GM12878 (cell line): ENCODE data around the gene TESK2.

Experiments used
- CTCF ChIP-seq, 3 experiments: IDR thresholded peaks in 2 of 3; conservative IDR thresholded peaks in 1 of 3; 2 replicates each; pipeline ENCODE4 v1.5.1; 2011; ENCODE audit warnings: low read depth in 3 of 3, low read length in 3 of 3, mild to moderate bottlenecking in 3 of 3, control low read depth in 2 of 3, moderate library complexity in 2 of 3, inconsistent platforms in 1 of 3, mixed read lengths in 1 of 3; ENCODE audit not compliant: control insufficient read depth in 2 of 3, insufficient read depth in 1 of 3; ENCODE audit errors: extremely low read depth in 1 of 3
- EGR1 ChIP-seq, 2 experiments: IDR thresholded peaks; 1 replicate in 1 of 2; 2 replicates in 1 of 2; pipeline ENCODE4 v1.6.1; 2011 to 2012; ENCODE audit warnings: low read depth in 2 of 2, low read length in 2 of 2, borderline replicate concordance in 1 of 2, mild to moderate bottlenecking in 1 of 2, moderate library complexity in 1 of 2
- KDM1A ChIP-seq: fragments of 200-600 bp; sonication (generic); IDR thresholded peaks from 2 replicates; pipeline ENCODE4 v1.6.1; 2016; ENCODE audit warnings: borderline replicate concordance

- TF ChIP-seq EGR1 (IDR thresholded peaks at IDR 0.05; ENCODE audit: borderline replicate concordance in 1 of 2, low read depth in 2 of 2, low read length in 2 of 2) (no peak), CTCF (IDR thresholded peaks at IDR 0.05 in 2 of 3, conservative IDR thresholded peaks at IDR 0.05 in 1 of 3; ENCODE audit: control insufficient read depth in 2 of 3, extremely low read depth in 1 of 3, insufficient read depth in 1 of 3, low read depth in 3 of 3, low read length in 3 of 3) (no peak), KDM1A (no peak)
Observed at GRCh38 chr1:45403298-45403697, 87.7 kb downstream of the TESK2 start.
